Measurements from ENCODE around the gene DYNLT5.
"Not testable (repeated sequence)": the region's sequence is repeated elsewhere in the genome, so short reads cannot be mapped to it uniquely, and the experiment has no call there.

Gene DYNLT5, protein sequence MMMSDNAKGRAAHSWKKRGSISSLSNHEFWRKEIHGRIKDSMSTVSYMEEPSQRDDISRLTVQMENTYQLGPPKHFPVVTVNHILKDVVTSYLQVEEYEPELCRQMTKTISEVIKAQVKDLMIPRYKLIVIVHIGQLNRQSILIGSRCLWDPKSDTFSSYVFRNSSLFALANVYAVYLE

DNA sequence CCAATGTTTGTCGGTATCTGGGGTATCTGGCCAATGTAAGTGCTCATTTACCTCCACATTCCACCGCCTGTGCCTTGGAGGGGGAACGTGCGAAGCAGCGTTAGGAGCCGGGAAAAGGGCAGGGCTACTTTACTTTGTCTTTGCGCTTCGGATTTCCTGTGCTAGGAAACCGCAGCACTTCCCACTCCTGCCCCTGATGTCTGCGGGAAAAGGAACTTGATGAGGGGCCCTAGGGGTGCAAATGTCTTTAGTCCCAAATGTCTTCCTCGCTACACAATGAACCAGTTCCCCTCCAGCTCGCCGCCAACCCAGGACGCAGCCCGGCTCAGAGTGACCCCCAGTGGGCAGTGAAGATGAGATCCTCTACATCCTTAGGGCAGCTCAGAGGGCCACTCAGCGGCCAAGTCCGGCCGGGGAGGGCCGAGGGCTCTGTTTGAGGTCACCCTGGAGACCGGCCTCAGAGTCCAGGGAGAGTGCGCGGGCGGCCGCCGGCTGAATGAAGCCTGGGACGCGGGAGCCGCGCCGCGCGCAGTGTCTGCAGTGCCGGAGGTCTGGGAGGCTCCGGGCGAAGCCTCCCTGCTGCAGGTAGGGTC lies at the start of gene DYNLT5:
DYNLT5 (plus strand) TSS at position 460 of the 593 bp plus-strand sequence. CDS start 2,200 bp downstream, outside the sequence.
- peak; percentile 45 for DNase-seq (ENCODE audit: low spot score)

DNA sequence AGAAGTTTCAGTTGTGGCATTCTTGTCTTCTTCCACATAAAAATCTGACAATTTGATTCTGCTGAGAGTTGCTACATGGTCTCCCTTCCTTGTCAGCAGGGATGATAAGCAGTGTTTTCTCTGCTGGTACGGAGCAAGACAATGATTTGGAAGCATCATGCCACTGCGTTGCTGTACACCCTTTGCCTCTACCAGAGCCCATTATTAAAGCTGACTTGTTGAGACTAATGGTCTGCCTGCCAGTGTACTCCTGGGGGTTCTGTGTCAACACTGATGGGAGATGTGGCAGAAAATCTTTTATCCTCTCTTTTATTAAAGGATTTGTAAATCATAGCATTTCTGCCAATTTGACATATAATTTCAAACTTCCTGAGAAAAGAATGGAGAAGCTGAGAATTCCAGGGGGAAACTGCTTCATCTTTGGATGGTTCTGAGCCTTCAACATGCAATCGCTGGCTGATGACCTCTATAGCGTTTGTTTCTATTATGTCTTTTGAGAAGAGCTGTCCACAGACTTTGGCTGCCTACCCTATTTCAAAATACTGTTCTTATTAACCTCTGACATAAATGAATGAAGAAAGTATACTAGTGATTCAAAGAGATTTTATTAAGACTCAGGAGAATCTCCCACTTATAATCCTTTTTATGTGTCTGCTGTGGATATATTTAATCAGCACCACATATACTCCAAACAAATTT lies 47.9 kb upstream of the DYNLT5 start:
- DNase-seq (ENCODE audit: low spot score) = no peak

DNA sequence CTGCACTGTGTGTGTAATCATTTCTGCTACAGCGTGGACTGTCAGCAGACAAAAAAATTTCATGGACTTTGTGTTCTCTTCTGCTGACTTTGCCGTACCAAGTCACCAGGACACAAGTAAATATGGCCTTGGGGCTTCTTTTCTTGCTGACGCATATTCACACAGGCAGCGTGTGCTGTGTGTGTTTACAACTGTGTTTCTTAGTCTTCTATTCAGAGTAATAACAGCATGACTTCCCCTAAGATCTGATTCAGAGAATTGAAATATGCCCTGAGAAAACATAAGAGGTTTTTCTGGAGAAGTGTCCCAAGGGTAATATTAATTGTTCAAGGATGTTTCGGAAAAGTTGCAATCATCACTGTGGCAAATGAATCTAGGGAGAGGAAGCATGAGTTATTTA lies 47.1 kb upstream of the DYNLT5 start:
- DNase-seq (ENCODE audit: low spot score) = no peak

DNA sequence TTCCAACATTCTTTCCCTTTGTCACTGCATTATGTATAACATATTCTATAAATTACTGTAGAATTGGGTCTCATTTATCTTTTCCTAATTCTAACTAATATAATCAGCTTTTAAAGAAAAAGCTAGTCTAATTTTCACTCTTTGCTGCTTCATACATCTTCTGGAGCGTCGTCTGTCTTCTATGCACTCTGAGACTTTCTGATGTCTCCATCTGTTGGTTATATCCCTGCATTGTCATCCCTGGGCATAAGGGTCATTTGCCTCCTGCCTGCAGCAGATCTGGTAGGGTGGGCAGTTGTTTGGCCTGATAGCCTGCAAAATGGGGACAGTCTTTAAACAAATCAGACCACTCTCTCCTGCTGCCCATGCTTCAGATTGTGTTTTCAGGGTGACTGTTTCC lies 40.8 kb upstream of the DYNLT5 start:
- peak; percentile 14 for DNase-seq (ENCODE audit: low spot score)

DNA sequence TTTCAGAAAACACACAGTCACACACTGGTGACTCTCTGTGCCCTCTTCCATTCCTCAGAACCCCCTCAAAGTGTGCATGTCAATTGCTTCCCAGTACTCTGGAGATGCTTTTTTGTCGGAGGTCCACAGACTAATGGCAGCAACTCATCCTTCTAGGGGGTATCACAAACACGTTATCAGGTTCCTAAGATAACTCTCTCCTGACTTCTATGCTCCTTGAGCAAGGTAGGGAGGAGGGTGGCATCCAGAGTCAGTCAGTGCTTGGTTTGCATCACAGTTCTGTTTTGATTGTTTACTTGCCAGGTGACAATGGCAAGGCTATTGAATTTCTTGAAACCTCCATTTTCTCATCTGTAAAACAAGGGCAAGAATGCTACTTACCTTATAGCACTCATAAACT lies 39.4 kb upstream of the DYNLT5 start:
- no peak for DNase-seq (ENCODE audit: low spot score)

DNA sequence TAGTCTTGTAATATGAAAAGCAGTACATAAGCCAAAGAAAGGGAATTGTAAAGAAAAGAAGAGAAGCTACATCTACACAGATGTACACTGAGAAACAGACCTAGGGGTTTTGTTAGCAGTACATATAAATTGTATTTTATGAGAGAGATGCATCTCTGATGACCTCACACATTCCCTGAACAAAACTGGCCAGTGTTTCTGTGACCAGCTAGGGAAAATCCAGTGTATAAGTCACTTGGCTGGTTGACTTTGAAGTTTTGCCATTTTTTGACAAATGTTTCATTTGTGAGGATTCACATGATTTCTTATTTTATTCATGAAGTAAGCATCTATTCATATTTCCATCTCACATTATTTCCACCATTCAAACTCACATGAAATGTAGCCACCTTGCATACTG lies 28.3 kb upstream of the DYNLT5 start:
- DNase-seq (ENCODE audit: low spot score) = peak; percentile 18

DNA sequence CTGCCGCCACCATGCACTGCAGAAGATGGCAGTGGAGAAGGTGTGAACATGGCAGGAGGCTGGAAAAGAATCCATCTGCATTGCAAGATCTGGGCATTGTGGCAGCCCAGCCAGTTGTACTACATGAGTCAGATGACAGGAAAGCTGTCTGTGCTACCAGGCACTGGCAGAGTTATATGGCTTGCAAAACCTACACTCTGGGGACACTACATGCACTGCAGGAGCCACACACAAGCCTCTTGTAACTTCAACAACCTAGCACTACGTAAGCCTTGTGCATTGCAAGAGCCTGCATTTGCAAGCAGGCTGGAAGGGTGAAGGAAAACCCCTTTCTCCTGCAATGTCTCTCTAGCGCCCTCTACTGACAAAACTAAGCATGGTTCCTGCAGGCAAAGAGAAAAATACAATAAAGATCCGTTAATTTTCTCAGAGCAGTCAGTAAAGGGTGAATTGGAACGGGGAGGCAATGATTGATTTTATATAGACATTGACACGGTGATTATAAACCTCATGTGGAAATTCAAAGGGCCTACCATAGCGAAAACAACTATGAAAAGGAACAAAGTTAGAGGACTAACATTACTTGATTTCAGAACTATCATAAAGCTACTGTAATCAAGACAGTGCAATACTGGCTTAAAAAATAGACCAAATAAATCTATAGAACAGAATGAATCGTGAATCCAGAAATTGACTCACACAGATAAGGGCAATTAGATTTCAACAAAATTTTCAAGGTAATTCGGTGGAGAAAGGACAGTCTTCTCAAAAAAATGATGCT lies 26.2 kb upstream of the DYNLT5 start:
- peak; percentile 77 for DNase-seq (ENCODE audit: low spot score)

DNA sequence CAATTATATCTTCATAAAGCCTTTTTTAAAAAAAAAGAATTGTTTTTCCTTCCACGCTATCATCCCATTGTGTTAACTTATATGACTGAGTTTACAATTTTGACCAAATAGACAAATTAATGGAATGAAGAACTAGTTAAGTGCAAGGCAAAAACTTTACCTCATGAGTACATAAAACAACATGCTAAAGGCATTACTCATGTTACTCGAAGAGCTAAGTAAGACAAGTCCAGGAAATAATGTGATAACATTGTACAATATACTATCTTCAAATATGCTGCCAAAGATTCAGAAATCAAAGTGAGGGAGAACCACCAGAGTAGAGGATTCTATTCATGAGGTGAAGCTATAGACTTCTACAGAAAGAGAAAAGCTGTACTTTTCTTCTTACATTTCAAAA lies 24.2 kb upstream of the DYNLT5 start:
- DNase-seq (ENCODE audit: low spot score) = peak; percentile 26

DNA sequence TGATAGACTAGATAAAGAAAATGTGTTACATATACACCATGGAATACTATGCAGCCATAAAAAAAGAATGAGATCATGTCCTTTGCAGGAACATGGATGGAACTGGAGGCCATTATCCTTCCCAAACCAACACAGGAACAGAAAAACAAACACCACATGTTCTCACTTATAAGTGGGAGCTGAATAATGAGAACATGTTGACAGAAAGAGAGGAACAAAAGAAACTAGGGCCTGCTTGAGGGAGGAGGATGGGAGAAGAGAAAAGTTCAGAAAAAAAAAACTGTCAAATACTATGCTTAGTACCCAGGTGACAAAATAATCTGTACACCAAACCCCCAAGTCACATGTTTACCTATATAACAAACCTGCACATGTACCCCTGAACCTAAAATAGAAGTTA lies 23.5 kb upstream of the DYNLT5 start:
- not testable (repeated sequence) for DNase-seq (ENCODE audit: low spot score)

DNA sequence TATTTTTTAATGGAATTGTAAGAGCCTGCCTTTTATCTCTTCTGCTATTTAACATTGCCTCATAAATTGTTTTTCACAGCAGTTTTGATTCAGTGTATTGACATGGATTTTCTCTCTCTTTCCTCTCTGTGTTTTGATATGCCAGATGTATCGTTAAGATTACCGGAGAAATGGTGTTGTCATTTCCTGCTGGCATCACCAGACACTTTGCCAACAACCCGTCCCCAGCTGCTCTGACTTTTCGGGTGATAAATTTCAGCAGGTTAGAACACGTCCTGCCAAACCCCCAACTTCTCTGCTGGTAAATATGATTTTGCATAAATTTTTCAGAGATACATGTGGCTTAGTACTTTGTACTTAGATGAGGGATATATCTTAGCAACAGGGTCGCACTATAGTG lies 23.1 kb upstream of the DYNLT5 start:
- DNase-seq (ENCODE audit: low spot score) = no peak

DNA sequence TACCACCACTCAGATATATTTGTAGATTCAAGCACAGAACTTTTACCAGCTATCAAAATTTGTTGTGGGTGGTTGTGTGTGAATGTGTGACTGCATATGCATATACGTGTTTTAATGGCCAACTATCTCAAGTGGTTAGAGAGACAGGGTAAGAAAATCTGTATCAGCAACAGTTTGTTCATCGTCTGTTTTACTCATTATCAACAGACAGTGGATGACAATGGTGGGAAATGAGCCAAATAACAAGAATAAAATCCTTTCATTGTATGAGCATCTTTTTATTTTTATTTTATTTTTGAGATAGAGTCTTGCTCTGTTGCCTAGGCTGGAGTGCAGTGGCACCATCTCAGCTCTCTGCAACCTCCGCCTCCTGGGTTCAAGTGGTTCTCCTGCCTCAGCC lies 22.7 kb upstream of the DYNLT5 start:
- DNase-seq (ENCODE audit: low spot score) = no peak

DNA sequence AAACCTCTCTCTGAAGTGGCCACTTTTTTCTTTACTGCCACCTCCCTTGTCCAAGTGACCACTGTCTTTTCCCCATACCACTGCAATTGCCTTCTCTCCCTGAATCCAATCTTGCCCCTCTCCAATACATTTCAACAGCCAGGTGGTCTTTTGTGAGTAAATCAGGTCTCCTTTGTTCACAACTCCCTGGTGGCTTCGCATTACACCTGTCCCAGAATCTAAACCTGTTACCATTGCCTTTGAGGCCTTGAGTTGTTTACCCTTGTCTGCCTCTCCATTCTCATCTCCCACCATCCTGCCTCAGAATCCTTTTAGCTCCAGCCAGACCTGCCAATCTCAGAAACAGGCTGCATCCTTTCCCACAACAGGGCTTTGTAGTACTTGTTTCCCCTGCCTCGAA lies 21.8 kb upstream of the DYNLT5 start:
- no peak for DNase-seq (ENCODE audit: low spot score)

DNA sequence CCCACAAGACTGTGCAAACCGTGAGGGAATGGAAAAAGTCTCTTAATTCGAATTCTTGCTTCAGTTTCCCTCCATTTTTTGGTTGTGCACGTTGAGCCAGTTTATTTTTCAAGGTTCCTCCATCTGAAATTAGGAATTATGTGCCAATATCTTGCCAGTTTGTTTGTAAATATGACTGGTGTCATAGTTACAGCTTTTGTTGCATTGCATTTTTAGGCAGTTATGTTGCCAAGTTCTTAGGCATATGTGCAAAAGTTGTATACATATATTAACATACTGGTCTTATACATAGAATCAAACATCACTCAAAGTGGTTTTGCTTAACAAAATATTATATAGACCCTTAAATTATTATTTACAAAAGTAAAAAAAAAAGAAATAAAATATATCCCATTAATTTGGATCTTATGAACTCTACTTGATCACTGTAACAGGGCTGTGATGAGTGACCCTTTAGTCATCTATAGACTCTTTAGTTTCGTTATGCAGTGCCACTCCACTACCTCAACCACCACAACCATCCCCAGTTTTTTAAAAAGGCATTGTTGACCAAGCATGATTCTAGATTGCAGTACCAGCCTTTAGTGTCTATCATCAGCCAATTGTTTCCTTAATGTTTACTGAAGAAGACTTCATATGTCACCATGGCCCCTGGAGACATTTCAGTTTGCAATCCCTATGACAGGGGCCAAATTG lies 20.9 kb upstream of the DYNLT5 start:
- DNase-seq (ENCODE audit: low spot score) = no peak

DNA sequence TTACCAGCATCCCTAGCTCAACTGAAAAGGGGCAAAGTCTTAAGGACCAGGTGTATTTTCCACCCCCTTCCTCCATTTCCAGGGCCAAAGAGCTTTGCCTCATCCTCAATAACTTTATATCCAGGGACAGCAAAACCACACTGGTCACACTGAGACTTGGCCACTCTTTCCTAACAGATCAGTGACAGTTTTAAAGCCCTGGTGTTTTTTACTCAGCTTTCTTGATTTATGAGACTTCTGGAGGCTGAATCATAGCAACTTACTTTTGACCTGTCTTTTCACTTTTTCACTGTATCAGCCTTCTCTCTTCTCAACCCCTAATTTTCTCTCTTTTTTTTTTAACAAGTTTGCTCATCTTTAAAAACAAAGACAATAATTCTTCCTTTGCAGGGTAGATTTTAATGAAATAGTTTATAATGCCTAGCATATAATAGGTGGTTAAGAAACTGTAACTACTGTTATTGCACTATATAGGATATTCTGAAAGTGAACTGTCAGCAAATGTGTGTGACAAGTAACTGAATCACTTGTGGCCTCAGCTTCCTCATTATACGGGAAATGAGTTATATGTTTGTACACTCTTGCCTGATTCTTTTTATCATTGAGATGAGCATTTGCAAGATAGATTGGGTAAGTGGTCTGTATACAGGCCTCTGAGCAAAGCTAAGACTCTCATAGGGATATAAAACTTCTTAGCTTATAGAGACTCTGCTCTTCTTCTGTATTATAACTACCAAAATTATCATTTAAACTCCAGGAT lies 19.7 kb upstream of the DYNLT5 start:
- no peak for DNase-seq (ENCODE audit: low spot score)

DNA sequence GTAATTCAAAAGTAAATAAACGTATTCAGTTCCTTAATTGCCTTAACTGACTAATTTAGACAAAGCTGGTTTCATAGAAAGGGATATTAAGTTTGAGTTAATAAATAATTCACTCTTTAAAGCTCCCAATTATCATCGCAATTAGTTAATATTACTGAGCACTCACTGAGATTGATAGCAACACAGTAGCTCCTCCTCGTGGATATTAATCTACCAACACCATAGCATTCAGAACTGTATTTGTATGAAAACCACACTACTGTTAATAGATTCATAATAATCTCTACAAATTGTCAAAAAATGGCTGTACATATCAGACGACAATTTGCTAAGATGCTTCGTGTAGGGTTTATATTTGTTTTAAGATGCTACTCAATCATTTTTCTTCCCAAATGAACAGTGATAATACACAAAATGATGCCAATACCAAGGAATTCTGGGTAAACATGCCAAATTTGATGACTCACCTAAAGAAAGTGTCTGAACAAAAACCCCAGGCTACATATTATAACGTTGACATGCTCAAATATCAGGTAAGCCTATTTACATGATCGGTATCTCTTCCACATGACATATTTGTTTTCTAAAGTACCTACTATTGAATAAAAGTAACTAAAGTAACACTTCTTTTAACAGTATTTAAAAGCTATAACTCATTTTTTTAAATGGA lies 18.8 kb upstream of the DYNLT5 start:
- DNase-seq (ENCODE audit: low spot score) = peak; percentile 39

DNA sequence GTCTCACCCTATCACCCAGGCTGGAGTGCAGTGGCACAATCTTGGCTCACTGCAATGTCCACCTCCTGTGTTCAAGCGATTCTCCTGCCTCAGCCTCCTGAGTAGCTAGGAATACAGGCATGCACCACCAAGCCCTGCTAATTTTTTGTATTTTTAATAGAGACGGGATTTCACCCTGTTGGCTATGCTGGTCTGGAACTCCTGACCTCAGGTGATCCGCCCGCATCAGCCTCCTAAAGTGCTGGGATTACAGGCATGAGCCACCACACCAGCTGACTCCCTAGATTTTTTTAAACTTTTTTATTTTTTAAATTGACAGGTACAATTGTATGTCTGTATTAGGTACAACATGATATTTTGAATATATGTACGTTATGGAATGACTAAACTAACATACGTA lies 17.7 kb upstream of the DYNLT5 start:
- DNase-seq (ENCODE audit: low spot score) = not testable (repeated sequence)

DNA sequence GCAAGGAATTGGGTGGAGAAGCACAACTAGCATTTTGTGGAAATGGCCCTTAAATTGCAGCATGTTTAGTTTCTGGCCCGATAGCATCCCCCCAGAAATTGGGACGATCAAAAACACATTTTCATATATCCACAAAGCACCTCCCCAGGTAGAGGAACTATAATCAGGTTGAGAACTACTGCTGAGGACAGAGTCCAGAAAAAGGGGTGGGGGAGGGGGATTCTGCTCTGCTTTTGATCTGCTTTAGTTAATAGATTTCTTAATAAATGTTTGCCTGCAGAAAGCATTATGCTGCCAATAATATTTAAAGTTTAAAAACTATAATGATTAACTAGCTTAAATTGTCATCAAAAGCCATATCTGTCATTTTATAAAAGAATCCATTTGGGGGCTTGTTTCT lies 14.4 kb upstream of the DYNLT5 start:
- DNase-seq (ENCODE audit: low spot score) = no peak

DNA sequence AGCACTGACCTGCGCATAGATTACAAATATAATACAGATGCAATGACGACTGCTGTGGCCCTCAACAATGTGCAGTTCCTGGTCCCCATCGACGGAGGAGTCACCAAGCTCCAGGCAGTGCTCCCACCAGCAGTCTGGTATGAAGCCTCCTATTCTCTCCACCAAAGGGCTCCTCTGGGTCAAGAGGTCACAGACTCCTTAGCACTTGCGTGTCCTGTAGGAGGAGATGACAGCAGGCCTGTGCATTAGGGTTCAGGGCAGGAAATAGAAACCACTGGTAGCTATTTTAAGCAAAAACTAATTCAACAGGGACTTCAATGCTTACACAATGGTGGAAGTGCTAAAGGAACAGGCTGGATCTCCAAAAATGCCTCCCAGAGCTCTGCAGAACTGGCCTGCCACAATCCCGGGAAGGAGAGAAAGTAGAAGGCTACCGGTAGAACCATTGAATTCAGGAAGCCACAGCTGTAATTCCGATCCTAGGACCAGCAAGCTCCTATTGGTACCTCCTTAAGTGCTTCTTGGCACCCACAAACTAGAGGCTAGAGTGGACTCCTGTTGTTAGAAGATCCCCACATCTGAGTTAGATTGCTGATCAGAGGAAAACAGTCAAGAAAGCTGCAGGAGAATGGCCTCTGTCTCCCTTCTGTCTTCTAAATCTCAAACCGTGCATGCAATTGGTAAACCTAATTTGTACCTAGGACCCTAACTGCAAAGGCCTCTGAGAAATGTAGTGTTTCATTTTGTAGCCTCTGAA lies 12.7 kb upstream of the DYNLT5 start:
- no peak for DNase-seq (ENCODE audit: low spot score)

DNA sequence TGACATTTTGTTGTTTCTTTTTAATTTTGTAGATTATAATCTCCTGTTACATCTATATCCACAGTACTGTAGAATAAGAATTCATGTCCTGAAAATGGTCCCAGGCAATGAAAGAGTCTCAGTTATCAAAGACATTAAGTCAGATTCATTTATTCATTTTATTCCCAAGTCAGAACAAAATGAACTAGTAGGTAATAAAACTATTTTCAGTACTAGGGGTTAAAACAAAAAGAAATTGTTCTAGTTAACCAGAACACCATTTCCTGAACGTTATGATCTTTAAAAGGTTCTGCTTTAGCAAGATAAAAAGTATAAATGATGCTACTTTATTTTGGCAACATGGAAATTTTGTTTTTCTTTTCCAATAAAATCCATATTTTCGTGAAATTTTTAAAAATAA lies 6.8 kb upstream of the DYNLT5 start:
- no peak for DNase-seq (ENCODE audit: low spot score)

DNA sequence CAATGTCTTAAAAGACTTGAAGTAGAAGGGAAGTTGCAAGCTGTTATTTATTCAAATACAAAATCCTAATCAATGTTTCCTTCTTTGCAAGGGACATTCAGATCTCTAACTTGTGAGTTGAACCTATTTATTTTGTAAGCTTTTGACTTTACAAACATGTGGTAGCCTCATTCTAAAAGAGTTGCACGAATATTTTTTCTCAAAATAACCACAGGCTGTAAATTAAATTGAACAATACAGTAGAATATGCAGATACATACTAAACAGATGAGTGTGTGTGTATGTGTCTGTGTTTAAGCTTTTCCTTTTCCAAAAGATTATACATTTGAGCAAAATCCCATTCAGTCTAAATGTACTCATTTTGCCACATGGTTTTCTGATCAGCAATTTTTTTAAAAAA lies 4.8 kb upstream of the DYNLT5 start:
- no peak for DNase-seq (ENCODE audit: low spot score)
